ENCODE measurements around the gene CAMSAP2.

GRCh38 chr1:200727257-200727656 lies 11.4 kb upstream of the CAMSAP2 start:
- no peak for TF ChIP-seq POLR2A (IDR thresholded peaks at IDR 0.05)
- TF ChIP-seq, protein P1, sequence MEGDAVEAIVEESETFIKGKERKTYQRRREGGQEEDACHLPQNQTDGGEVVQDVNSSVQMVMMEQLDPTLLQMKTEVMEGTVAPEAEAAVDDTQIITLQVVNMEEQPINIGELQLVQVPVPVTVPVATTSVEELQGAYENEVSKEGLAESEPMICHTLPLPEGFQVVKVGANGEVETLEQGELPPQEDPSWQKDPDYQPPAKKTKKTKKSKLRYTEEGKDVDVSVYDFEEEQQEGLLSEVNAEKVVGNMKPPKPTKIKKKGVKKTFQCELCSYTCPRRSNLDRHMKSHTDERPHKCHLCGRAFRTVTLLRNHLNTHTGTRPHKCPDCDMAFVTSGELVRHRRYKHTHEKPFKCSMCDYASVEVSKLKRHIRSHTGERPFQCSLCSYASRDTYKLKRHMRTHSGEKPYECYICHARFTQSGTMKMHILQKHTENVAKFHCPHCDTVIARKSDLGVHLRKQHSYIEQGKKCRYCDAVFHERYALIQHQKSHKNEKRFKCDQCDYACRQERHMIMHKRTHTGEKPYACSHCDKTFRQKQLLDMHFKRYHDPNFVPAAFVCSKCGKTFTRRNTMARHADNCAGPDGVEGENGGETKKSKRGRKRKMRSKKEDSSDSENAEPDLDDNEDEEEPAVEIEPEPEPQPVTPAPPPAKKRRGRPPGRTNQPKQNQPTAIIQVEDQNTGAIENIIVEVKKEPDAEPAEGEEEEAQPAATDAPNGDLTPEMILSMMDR (IDR thresholded peaks at IDR 0.05): no peak
